SJCRH30 (cell line): ENCODE data around the gene IDS. TPM values are rescaled to one million over a fixed set of nuclear protein-coding genes. Genes with fewer than 3 reads are reported as not detected.
"Not testable (repeated sequence)": the region's sequence is repeated elsewhere in the genome, so short reads cannot be mapped to it uniquely, and the experiment has no call there.

Experiments used
- DNase-seq, 2 experiments: peaks; one replicate each; pipeline ENCODE4 v3.0.0-alpha.2; 2015 to 2020
- H3K27ac ChIP-seq: fragments of 250-450 bp; sonication (Bioruptor Pico); 2 replicates; pipeline ENCODE4 v1.5.1; 2020; ENCODE audit warnings: mild to moderate bottlenecking, moderate library complexity
- H3K27me3 ChIP-seq: fragments of 250-450 bp; sonication (Bioruptor Pico); 2 replicates; pipeline ENCODE4 v1.5.1; 2020; ENCODE audit warnings: mild to moderate bottlenecking, moderate library complexity
- H3K36me3 ChIP-seq: fragments of 250-450 bp; sonication (Bioruptor Pico); 2 replicates; pipeline ENCODE4 v1.5.1; 2020; ENCODE audit warnings: mild to moderate bottlenecking, moderate library complexity
- H3K4me1 ChIP-seq: fragments of 250-450 bp; sonication (Bioruptor Pico); 2 replicates; pipeline ENCODE4 v1.5.1; 2020; ENCODE audit warnings: mild to moderate bottlenecking, moderate library complexity
- H3K4me3 ChIP-seq: fragments of 250-450 bp; sonication (Bioruptor Pico); 2 replicates; pipeline ENCODE4 v1.5.1; 2020; ENCODE audit warnings: mild to moderate bottlenecking, moderate library complexity
- H3K9me3 ChIP-seq: fragments of 250-450 bp; sonication (Bioruptor Pico); replicated peaks from 2 replicates; pipeline ENCODE4 v1.5.1; 2020; ENCODE audit warnings: mild to moderate bottlenecking, moderate library complexity
- total RNA-seq: library from RNA; depleted of rRNA; stranded (reverse); fragments of >200 nt; shearing (Covaris generic); gene quantifications from 2 replicates; pipeline ENCODE4 v1.2.3, GENCODE V29; 2014

IDS gene
- total RNA-seq, 1 experiment from 2014 or later: 20.0 TPM

GRCh38 chrX:149515954-149516602 is 11.0 kb upstream of the IDS start:
- Histone ChIP-seq H3K9me3 (no peaks in the 10 kb centered on the region), H3K27me3 (no peaks in the 10 kb centered on the region), H3K4me3 (no peak overlapping the region), H3K36me3 (no peaks in the 10 kb centered on the region), H3K27ac (no peak overlapping the region), H3K4me1 (no peaks in the 10 kb centered on the region; the same call in 1 of the 2 replicates)
- no peak for DNase-seq

GRCh38 chrX:149513825-149514428 is 8.8 kb upstream of the IDS start:
- Histone ChIP-seq H3K27ac (no peak overlapping the region), H3K9me3 (no peaks in the 10 kb centered on the region), H3K4me3 (no peak overlapping the region), H3K36me3 (no peaks in the 10 kb centered on the region), H3K27me3 (no peaks in the 10 kb centered on the region), H3K4me1 (no peaks in the 10 kb centered on the region)
- peak in 1 of 2 experiments; percentile 27 for DNase-seq

- no peaks in the 10 kb centered on the region for H3K4me1 ChIP-seq
- no peaks in the 10 kb centered on the region for H3K9me3 ChIP-seq
- H3K27ac ChIP-seq: no peak overlapping the region
- H3K4me3 ChIP-seq: no peak overlapping the region
- peak; percentile 22 to 63 for DNase-seq
- H3K27me3 ChIP-seq: no peaks in the 10 kb centered on the region
- H3K36me3 ChIP-seq: no peaks in the 10 kb centered on the region
Measured at GRCh38 chrX:149512225-149512885, 7.2 kb upstream of the IDS start.

GRCh38 chrX:149511081-149511480 is 6.0 kb upstream of the IDS start:
- no peak for DNase-seq
- H3K27ac ChIP-seq: no peak overlapping the region

GRCh38 chrX:149510386-149510785 is 5.3 kb upstream of the IDS start:
- no peaks in the 10 kb centered on the region for H3K27me3 ChIP-seq
- H3K9me3 ChIP-seq: no peaks in the 10 kb centered on the region
- no peak for DNase-seq

More at GRCh38 chrX:149511081-149511480, 6.0 kb upstream of the IDS start:
- H3K27me3 ChIP-seq: no peaks in the 10 kb centered on the region
- H3K4me1 ChIP-seq: no peaks in the 10 kb centered on the region
- H3K4me3 ChIP-seq: no peak overlapping the region
- H3K9me3 ChIP-seq: no peaks in the 10 kb centered on the region
- no peaks in the 10 kb centered on the region for H3K36me3 ChIP-seq

GRCh38 chrX:149508467-149508866 is 3.4 kb upstream of the IDS start:
- Histone ChIP-seq H3K4me3 (no peak overlapping the region), H3K27ac (no peak overlapping the region), H3K36me3 (no peaks in the 10 kb centered on the region), H3K27me3 (no peaks in the 10 kb centered on the region), H3K4me1 (peaks cover 5% of the 10 kb centered on the region; the same call in 1 of the 2 replicates), H3K9me3 (no peaks in the 10 kb centered on the region)
- no peak for DNase-seq

More at GRCh38 chrX:149510386-149510785, 5.3 kb upstream of the IDS start:
- Histone ChIP-seq H3K27ac (no peak overlapping the region), H3K4me3 (no peak overlapping the region), H3K4me1 (no peaks in the 10 kb centered on the region), H3K36me3 (no peaks in the 10 kb centered on the region)

GRCh38 chrX:149506349-149506748 is 1.2 kb upstream of the IDS start:
- no peak for DNase-seq
- H3K4me3 ChIP-seq: no peak overlapping the region
- no peaks in the 10 kb centered on the region for H3K27me3 ChIP-seq
- peaks cover 5% of the 10 kb centered on the region; the same call in 1 of the 2 replicates for H3K4me1 ChIP-seq
- no peaks in the 10 kb centered on the region for H3K9me3 ChIP-seq
- no peak overlapping the region for H3K27ac ChIP-seq
- no peaks in the 10 kb centered on the region for H3K36me3 ChIP-seq

- no peaks in the 10 kb centered on the region for H3K36me3 ChIP-seq
- no peak for DNase-seq
- no peaks in the 10 kb centered on the region for H3K9me3 ChIP-seq
- H3K27ac ChIP-seq: no peak overlapping the region
- H3K4me3 ChIP-seq: peak overlapping the region; percentile 63
- peaks cover 5% of the 10 kb centered on the region; the same call in 1 of the 2 replicates for H3K4me1 ChIP-seq
- no peaks in the 10 kb centered on the region for H3K27me3 ChIP-seq
Measured at GRCh38 chrX:149505671-149506070, 565 bp upstream of the IDS start.

GRCh38 chrX:149504226-149504914 is 736 bp downstream of the IDS start:
- peaks cover 5% of the 10 kb centered on the region; the same call in 1 of the 2 replicates for H3K4me1 ChIP-seq
- H3K9me3 ChIP-seq: no peaks in the 10 kb centered on the region
- H3K27me3 ChIP-seq: no peaks in the 10 kb centered on the region
- H3K4me3 ChIP-seq: peak overlapping the region; percentile 63
- peak; percentile 11 to 25 for DNase-seq
- H3K27ac ChIP-seq: peak overlapping the region; percentile 64
- H3K36me3 ChIP-seq: no peaks in the 10 kb centered on the region

GRCh38 chrX:149503446-149503845 is 1.7 kb downstream of the IDS start:
- not testable (repeated sequence) for H3K4me1 ChIP-seq, H3K4me3 ChIP-seq, H3K9me3 ChIP-seq, H3K27ac ChIP-seq, H3K27me3 ChIP-seq, DNase-seq, H3K36me3 ChIP-seq

- not testable (repeated sequence) for H3K4me1 ChIP-seq, H3K9me3 ChIP-seq, H3K27me3 ChIP-seq, H3K4me3 ChIP-seq, H3K27ac ChIP-seq, H3K36me3 ChIP-seq, DNase-seq
Measured at GRCh38 chrX:149502923-149503322, 2.2 kb downstream of the IDS start.

- Histone ChIP-seq H3K27ac (no peak overlapping the region), H3K36me3 (no peaks in the 10 kb centered on the region), H3K4me3 (no peak overlapping the region), H3K4me1 (peaks cover 5% of the 10 kb centered on the region; the same call in 1 of the 2 replicates), H3K27me3 (no peaks in the 10 kb centered on the region), H3K9me3 (no peaks in the 10 kb centered on the region)
- no peak for DNase-seq
Measured at GRCh38 chrX:149499766-149500165, 5.3 kb downstream of the IDS start.

GRCh38 chrX:149498767-149499166 is 6.3 kb downstream of the IDS start:
- no peak overlapping the region for H3K4me3 ChIP-seq

GRCh38 chrX:149497626-149498025 is 7.5 kb downstream of the IDS start:
- Histone ChIP-seq H3K9me3 (no peaks in the 10 kb centered on the region), H3K4me3 (no peak overlapping the region), H3K4me1 (no peaks in the 10 kb centered on the region), H3K36me3 (no peaks in the 10 kb centered on the region), H3K27ac (no peak overlapping the region), H3K27me3 (no peaks in the 10 kb centered on the region)
- no peak for DNase-seq

More at GRCh38 chrX:149498767-149499166, 6.3 kb downstream of the IDS start:
- H3K36me3 ChIP-seq: no peaks in the 10 kb centered on the region
- H3K9me3 ChIP-seq: no peaks in the 10 kb centered on the region
- H3K27ac ChIP-seq: no peak overlapping the region
- no peaks in the 10 kb centered on the region for H3K27me3 ChIP-seq
- no peak for DNase-seq
- no peaks in the 10 kb centered on the region for H3K4me1 ChIP-seq

GRCh38 chrX:149497054-149497453 is 8.1 kb downstream of the IDS start:
- Histone ChIP-seq H3K27me3 (no peaks in the 10 kb centered on the region), H3K27ac (no peak overlapping the region), H3K4me1 (no peaks in the 10 kb centered on the region), H3K36me3 (no peaks in the 10 kb centered on the region), H3K9me3 (no peaks in the 10 kb centered on the region), H3K4me3 (no peak overlapping the region)
- no peak for DNase-seq
